Esophagus muscularis mucosa (tissue), 3 donors: Measurements from ENCODE around the gene SRRT.

Source experiments
- POLR2A ChIP-seq: fragments of 450-650 bp; IDR thresholded peaks from one replicate; pipeline ENCODE4 v1.6.1; 2017; ENCODE audit warnings: antibody characterized with exemption, moderate library complexity, mild to moderate bottlenecking, low read depth
- TF ChIP-seq, protein P1 (sequence below), 3 experiments: fragments of 200-600 bp in 2 of 3; fragments of 450-650 bp in 1 of 3; sonication (generic) in 2 of 3; IDR thresholded peaks; one replicate each; pipeline ENCODE4 v1.5.1; 2017 to 2019; ENCODE audit warnings: antibody characterized with exemption in 3 of 3, mild to moderate bottlenecking in 2 of 3, moderate library complexity in 1 of 3

DNA sequence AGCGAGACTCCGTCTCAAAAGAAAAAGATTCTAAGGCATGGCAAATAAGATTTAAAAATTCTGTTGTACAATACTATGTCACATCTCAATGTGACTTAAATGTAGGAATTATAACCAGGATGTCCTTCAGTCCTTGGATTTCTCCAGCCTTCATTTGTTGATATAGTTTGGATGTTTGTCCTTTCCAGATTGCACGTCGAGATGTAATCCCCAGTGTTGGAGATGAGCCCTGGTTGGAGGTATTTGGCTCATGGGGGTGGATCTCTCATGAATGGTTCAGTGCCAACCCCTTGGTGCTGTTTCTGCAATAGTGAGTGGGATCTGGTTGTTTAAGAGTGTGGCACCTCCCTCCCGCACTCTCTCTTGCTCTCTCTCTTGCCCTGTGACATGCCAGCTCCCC lies 33.6 kb downstream of the SRRT start:
- TF ChIP-seq, protein P1, sequence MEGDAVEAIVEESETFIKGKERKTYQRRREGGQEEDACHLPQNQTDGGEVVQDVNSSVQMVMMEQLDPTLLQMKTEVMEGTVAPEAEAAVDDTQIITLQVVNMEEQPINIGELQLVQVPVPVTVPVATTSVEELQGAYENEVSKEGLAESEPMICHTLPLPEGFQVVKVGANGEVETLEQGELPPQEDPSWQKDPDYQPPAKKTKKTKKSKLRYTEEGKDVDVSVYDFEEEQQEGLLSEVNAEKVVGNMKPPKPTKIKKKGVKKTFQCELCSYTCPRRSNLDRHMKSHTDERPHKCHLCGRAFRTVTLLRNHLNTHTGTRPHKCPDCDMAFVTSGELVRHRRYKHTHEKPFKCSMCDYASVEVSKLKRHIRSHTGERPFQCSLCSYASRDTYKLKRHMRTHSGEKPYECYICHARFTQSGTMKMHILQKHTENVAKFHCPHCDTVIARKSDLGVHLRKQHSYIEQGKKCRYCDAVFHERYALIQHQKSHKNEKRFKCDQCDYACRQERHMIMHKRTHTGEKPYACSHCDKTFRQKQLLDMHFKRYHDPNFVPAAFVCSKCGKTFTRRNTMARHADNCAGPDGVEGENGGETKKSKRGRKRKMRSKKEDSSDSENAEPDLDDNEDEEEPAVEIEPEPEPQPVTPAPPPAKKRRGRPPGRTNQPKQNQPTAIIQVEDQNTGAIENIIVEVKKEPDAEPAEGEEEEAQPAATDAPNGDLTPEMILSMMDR (IDR thresholded peaks at IDR 0.05), result no peak
- TF ChIP-seq POLR2A, result no peak
